Kasumi-1 (cell line): ENCODE data around the gene ZKSCAN3.
"Not testable (repeated sequence)": the region's sequence is repeated elsewhere in the genome, so short reads cannot be mapped to it uniquely, and the experiment has no call there.

Source experiments
- DNase-seq, 2 experiments: peaks; one replicate each; lab custom pipeline; 2025; lab: John Stamatoyannopoulos, UW

The ZKSCAN3 gene

GRCh38 chr6:28377879-28378278 is 28.1 kb downstream of the ZKSCAN3 start:
- no peak for DNase-seq

- no peak for DNase-seq
Measured at GRCh38 chr6:28378644-28379043, 28.9 kb downstream of the ZKSCAN3 start.

DNA sequence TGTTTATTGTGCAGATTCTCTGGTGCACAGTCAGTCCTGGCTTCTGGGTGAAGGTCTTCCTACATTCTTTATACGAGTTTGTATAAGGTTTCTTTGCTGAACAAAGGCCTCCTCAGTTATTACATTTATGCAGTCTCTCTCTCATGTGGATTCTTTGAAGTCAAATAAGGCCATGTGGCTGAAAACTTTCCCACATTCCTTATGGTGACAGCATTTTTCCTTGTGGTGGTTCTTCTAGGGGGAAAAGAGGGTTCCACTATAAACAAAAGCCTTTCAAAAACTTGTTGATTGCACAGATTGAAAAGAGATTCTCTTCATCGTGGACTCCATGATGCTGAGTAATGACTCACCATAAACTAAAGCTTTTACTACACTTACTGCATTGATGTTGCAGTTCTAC is 30.6 kb downstream of the ZKSCAN3 start:
- DNase-seq: no peak

DNA sequence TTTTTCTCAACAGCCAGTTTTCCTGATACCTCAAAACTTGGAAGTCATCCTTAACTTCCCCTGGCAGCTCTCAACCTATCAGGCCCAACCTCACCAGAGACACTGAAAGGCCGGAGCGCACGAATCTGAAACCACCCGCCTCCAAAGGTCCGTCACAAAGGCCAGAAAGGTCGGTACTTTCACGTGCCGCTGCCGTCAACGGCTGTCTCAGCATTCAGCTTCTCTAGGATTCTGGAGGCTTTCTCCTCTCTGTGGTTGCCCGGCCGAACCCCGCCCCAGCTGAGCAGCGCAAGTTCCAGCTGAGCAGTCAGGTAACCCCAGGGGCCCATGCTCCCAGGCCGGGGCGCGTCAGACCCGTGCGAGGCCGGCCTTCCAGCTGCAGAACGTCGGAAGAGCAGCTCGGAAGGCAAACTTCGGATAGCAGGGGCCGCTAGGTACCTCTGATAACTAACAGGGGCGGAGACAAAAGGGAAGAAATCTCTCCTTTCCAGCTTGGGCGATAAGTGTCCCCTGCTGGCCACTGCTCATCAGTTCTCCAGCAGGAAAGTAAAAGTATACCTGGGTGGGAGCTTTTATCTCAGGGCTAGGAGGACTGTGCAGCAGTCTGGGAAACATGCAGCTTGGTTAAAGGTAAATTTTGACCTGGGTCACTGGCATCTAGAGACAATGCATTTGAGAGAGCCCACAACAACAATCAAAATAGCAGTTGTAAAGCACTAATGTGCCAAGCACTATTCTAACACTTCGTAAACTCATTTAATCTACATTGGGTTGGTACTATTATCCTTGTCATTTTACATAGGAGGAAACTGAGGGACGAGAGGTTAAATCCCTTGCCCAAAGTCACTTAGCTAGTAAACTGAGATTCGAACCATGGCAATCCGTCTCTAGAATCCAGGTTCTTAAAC is 33.7 kb downstream of the ZKSCAN3 start:
- peak; percentile 91 to 96 for DNase-seq

- DNase-seq: no peak
Measured at GRCh38 chr6:28384143-28384533, 34.4 kb downstream of the ZKSCAN3 start.

GRCh38 chr6:28390688-28391087 is 40.9 kb downstream of the ZKSCAN3 start:
- DNase-seq: no peak

DNA sequence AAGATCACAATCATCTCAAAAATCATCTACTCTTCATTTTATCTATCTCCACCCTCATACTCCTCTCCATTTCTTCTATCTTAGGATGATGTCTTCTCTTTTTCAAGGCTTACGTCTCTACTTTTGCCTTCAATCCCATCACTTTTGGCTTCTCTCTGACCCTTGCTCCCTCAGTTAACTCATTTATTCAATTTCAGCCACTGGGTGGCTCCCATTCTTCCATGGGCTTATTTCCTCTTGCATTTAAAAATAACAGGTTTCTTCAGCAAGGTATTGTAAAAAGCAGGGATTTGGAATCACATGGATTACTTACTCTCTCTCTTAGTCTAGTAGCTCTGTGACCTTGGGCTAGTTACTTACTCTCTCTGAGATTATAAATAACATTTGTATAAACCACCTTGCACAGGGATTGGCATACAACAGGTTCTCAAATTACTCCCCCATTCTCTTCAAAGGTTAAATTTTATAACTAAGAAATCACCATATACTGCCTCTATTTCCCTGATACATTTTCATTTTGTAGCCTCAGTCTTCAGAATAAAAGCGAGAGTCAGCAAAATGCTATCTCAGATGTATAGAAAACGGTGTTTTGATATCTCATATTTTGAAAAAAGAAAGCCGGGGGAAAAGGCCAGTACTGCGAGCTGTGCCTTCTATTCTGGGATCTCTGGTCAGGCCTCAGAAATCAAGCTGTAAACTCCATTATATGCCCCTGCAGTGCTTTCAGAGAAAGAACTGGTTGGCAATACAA is 44.3 kb downstream of the ZKSCAN3 start:
- peak; percentile 28 to 40 for DNase-seq

DNA sequence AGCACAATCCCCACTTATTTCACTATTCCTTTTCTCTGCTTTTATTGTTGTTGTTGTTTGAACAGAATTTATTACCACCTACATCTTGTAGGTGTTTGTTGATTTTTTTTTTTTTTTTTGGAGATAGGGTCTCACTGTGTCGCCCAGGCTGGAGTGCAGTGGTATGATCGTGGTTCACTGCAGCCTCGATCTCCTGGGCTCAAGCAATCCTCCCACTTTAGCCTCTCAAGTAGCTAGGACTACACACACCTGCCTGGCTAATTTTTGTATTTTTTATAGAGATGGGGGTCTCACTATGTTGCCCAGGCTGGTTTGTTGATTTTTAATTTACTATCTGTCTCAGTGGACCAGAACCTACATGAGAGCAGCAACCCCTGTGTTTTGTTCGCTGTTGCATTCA is 46.2 kb downstream of the ZKSCAN3 start:
- DNase-seq: no peak

- peak; percentile 91 to 95 for DNase-seq
Measured at GRCh38 chr6:28399350-28400121, 49.8 kb downstream of the ZKSCAN3 start, which contains the start of gene ZSCAN12. Gene ZSCAN12, minus strand, starts transcription at chr6:28399747. Its CDS starts 1,342 bp downstream, at chr6:28398405.

- no peak for DNase-seq
Measured at GRCh38 chr6:28400122-28400451, 50.3 kb downstream of the ZKSCAN3 start.

DNA sequence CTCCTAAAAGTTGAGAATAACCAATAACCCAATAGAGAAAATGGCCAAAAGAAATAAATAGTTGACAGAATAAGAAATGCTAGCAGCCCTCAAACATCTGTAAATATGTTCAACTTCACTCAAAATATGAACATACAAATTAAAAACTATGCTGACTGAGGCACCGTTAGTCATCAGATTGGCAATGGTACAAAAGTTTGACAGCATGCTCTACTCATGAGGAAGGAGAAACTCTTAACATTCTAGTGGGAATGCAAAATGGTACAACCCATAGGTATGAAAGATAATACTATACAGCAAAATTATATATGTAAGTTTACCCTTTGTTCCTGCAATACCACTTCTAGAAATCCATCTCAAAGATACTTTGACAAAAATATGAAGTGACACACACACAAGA is 51.4 kb downstream of the ZKSCAN3 start:
- DNase-seq: no peak

DNA sequence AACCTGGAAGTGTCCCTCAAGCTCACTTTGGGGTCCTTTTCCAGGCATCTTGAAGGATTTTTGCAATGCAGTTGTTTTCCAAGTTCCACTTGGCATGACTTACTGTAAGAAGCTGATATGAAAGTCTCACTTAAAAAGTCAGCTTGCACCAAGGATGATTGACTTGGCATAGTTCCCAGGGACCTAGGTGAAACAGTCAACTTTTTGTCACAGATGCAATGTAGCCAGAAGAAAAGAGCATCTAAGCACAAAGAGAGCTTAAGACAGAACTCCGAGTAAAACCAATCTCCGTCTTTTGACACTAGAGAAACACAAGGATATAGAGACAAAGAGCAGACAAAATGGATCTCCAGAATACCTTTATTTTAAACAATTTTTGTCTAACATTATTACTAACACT is 52.5 kb downstream of the ZKSCAN3 start:
- no peak for DNase-seq

- not testable (repeated sequence) for DNase-seq
Measured at GRCh38 chr6:28403923-28404322, 54.2 kb downstream of the ZKSCAN3 start.

GRCh38 chr6:28407401-28407800 is 57.7 kb downstream of the ZKSCAN3 start:
- DNase-seq: no peak

DNA sequence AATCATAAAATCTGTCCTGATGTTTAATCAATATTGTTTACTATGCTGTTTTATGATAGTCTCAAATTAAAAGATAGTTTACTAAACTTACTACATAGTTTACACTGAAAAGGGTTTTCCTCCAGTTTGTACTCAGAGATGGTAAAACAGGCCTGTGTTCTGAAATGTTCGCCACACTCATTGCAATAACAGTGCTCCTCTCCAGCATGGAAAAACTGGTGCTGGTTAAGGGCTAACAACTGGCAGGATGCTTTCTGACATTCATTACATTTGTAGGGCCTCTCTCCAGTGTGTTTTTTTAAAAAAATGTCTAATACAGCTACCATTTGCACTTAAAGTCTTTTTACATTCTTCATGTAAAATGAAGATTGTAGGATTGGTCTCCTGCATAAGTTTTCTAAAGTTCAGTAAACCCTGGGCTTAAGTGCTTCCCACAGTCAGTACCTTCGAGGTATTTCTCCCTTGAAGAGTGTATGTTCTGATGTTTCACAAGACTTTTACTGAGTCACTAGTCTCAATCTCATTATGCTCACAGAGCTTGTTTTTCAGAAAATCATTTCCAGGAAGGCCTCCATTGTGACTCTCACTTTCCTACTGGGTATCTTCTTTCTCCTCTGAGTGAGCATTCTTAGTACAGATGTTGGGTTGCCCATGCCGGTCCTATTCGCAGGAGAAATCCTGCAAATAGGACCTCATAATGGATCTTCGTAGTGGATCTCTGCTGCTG is 58.5 kb downstream of the ZKSCAN3 start:
- no peak for DNase-seq

GRCh38 chr6:28410767-28411166 is 61.0 kb downstream of the ZKSCAN3 start:
- DNase-seq: no peak

- DNase-seq: no peak
Measured at GRCh38 chr6:28413681-28414080, 63.9 kb downstream of the ZKSCAN3 start.
